ENCODE data around the gene RIN3.

RIN3 gene

GRCh38 chr14:92666251-92666650, 152.7 kb downstream of the RIN3 start:
- TF ChIP-seq CTCF (IDR thresholded peaks at IDR 0.05): no peak

- no peak for TF ChIP-seq CTCF (IDR thresholded peaks at IDR 0.05)
Measured at GRCh38 chr14:92668276-92668973, 154.8 kb downstream of the RIN3 start.

DNA sequence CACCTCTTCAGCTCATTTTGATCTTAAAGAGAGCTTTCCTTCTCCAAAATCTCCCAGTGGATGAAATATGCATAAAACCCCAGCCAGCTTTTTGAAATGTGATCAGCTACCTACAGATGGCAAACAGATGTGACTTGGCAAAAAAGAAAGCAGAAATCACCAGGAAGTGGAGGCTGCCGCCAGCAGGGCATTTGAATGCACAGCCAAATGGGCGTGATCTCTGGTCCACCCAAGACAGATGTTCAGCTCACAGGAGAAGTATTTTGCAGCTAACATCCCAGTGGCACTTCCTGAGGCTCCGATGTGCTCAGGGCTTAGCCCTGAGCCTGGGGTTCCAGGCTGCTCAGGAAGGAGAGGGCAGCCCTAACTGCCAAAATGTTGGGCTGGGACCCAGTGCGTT, 156.6 kb downstream of the RIN3 start:
- no peak for TF ChIP-seq CTCF (IDR thresholded peaks at IDR 0.05)

- no peak for TF ChIP-seq CTCF (IDR thresholded peaks at IDR 0.05)
Measured at GRCh38 chr14:92670643-92671366, 157.2 kb downstream of the RIN3 start.

- no peak for TF ChIP-seq CTCF (IDR thresholded peaks at IDR 0.05)
Measured at GRCh38 chr14:92673601-92674150, 160.1 kb downstream of the RIN3 start.

GRCh38 chr14:92675421-92675820, 161.8 kb downstream of the RIN3 start:
- TF ChIP-seq CTCF (IDR thresholded peaks at IDR 0.05): no peak

DNA sequence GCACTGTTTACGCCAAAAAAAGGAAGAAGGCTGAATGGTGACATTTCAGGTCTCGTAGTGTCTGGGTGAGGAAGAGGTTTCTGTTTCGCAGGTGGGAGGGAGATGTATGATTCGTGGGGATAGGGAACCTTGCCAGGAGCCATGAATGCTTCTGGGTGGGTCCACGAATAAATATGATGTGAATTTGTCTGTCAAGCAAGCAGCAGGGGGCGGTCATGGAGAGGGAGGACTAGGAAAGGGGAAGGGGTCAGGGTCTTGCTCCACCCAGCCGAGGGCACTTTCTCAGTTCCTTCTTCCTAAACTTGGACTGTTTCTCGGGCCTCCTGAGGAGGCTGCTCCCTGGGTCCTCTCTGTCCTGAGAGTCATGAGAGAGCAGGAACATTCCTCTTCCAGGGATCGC, 162.4 kb downstream of the RIN3 start:
- no peak for TF ChIP-seq CTCF (IDR thresholded peaks at IDR 0.05)

All from LNCAP (cell line).